ENCODE measurements around the gene DOCK4.

The DOCK4 gene

GRCh38 chr7:111734954-111735660 lies 471.1 kb downstream of the DOCK4 start:
- no peak overlapping the region for H3K4me3 ChIP-seq (ENCODE audit: low read depth, low read length)
- TF ChIP-seq CTCF (IDR thresholded peaks at IDR 0.05; ENCODE audit: low read depth, low read length), result no peak

- TF ChIP-seq CTCF (IDR thresholded peaks at IDR 0.05; ENCODE audit: low read depth, low read length), result no peak
- H3K4me3 ChIP-seq (ENCODE audit: low read depth, low read length), result no peak overlapping the region
Measured at GRCh38 chr7:111732923-111733322, 473.3 kb downstream of the DOCK4 start.

- no peak; the same call in 1 of the 2 replicates for TF ChIP-seq CTCF (IDR thresholded peaks at IDR 0.05; ENCODE audit: low read depth, low read length)
- no peak overlapping the region for H3K4me3 ChIP-seq (ENCODE audit: low read depth, low read length)
Measured at GRCh38 chr7:111730476-111731300, 475.5 kb downstream of the DOCK4 start.

GRCh38 chr7:111730057-111730456 lies 476.1 kb downstream of the DOCK4 start:
- no peak for TF ChIP-seq CTCF (IDR thresholded peaks at IDR 0.05; ENCODE audit: low read depth, low read length)
- H3K4me3 ChIP-seq (ENCODE audit: low read depth, low read length), result no peak overlapping the region

GRCh38 chr7:111729483-111729882 lies 476.7 kb downstream of the DOCK4 start:
- no peak overlapping the region for H3K4me3 ChIP-seq (ENCODE audit: low read depth, low read length)
- no peak for TF ChIP-seq CTCF (IDR thresholded peaks at IDR 0.05; ENCODE audit: low read depth, low read length)

- no peak for TF ChIP-seq CTCF (IDR thresholded peaks at IDR 0.05; ENCODE audit: low read depth, low read length)
- no peak overlapping the region for H3K4me3 ChIP-seq (ENCODE audit: low read depth, low read length)
Measured at GRCh38 chr7:111728635-111728995, 477.6 kb downstream of the DOCK4 start.

All from WI38 (cell line).